NK-92 (cell line): Measurements from ENCODE around the gene ISG20L2.

Source experiments
- DNase-seq: peaks from one replicate; lab custom pipeline; 2025; ENCODE audit not compliant: unreplicated experiment; lab: John Stamatoyannopoulos, UW

ISG20L2 gene

DNA sequence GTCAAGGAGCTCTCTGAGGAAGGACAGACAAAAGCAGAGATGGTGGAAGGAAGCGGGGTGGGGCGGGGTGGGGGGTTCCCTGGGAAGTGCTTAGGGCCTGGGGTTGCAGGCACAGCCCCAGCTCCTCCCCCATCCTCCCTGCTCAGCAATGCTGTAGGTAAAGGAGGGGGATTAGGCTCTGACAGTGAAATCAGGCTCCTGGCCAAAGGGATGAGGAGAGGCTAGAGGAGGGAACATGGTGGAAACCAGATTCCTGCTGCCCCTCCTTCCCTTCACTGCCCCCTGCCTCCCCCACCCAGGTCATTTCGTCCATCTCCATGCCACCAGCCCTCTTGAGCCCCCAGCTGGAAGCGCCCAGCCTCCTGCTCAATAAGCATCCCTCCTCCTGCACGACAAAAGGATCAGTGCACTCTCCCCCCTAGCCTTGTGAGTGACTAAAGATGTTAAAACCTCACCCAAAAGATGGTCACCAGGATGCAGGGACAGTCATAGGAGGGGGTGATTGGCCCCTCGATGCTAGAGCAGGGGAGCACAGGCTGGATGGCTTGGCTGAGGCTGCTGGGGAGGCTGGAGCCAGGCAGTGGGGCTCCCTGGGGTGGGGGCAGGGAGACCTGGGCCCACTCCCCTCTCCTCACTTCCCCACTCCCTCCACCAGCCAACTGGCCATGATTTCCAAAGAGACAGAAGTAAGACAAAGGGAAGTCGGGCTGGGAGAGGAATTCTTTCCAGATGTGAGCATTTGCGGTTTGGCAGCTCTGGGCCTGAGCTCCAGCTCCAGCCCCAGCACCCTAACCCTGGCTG is 20.9 kb downstream of the ISG20L2 start:
- no peak for DNase-seq

- no peak for DNase-seq
Observed at GRCh38 chr1:156706657-156707416, 21.7 kb downstream of the ISG20L2 start.

DNA sequence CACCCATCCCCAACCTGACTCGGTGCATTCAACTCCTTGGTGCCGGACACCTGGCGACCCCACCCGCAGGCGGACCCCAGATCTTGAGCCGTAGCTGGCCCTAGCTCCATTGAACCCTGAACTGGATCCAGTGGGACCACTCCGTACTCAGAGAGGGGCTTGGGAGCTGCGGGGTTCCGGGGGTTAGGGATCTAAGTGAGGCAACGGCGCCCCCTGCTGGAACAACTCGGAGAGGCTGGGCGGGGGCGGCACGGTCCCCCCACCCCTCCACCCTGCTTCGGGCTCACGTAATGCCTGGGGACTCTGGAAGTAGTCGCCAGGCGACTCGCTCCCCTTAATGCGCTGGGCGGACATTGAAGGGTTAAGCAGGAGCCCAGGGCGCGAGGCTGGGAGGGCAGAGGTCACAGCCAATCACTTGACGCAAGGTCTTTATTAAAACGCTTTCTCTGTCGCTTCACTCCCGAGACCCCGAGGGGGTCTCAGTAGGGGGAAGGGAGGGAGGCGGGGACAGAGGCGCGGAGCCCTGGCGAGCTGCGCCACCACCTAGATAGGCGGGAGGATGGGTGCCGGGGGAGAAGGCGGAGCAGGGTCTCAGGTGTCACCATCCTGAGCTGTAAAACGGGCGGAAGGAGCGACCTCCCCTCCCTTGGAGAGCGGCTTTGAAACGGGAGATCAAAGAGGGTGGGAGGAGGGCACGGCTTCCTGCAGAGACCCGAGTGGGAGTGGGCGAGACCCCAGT is 22.5 kb downstream of the ISG20L2 start:
- DNase-seq, result no peak

DNA sequence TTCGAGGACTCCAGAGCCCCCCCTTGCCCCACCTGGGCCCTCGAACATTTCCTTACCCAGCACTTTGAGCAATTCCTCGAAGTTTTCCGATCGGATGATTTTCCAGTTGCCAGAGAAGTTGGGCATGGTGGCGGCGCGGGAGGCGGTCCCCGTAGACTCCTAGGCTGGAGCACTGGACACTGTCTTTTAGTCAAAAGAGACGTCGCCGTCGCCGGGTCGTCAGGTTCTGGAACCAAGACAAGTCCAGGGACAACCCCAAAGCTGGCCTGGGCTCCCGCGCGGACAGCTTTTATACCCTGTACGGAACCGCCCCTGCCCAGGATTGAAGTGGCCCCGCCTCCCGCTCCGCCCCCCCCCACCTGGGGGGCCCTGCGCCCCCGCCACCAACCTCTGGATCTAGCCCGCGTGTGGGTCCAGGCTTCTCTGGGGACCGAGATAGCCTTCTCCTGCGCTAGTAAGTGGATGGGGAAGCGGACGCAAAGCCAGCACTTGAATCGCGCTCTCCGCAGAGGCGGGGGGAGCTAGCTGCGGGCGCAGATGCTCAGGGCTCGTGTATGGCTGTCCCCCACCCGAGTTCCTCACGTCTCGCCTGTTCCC is 23.1 kb downstream of the ISG20L2 start, which contains the start of gene CRABP2:
CRABP2 (minus strand) TSS at position 263 of the 597 bp plus-strand sequence; CDS start at position 126, 137 bp downstream.
- DNase-seq, result no peak

GRCh38 chr1:156704930-156705320 is 23.6 kb downstream of the ISG20L2 start:
- DNase-seq, result no peak

DNA sequence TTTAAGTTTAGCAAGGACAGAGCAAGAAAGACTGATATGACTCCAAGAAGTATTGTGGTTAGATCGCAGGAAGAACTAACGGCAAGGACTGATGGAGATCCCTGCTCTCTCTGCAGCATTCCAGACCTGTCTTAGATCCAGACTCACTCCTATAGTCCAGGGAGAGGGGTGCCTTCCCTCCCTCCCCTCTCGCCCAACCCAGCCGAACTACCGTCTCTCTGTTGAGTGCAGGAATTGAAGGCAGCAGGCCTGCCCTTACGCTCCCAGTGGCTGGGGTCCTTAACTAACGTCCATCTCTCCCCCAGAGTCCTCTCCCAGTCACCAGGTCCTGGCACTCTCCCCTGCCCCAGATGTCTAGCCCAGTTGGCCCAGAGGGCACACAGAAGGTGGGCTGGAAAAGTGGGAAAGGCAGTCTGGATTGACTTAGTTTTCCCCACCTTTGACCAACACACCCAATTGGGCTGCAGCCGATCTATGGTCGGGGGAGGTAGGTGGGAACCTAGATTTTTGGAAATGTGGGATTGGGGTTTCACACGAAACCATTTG is 24.3 kb downstream of the ISG20L2 start:
- no peak for DNase-seq

DNA sequence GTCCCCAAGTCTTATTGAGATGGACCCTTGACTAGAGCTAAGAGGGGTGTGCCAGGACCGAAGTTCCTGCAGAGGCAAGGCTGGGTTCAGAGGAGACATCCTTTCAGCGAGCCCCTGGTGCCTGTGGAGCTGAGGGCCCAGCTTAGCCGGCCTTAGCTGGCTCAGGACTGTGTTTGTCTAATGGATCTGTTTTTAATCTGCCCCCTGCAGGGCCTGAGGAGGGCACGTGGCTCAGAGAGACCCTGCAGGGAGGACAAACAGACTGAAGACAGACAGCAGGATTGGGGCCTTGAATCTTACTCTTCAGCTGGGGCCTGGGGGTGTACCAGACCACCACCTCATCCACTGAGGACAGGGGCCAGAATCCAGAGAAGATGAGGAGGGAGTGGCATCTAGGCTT is 24.8 kb downstream of the ISG20L2 start:
- DNase-seq, result no peak

- DNase-seq, result no peak
Observed at GRCh38 chr1:156703336-156703735, 25.2 kb downstream of the ISG20L2 start.

- DNase-seq, result no peak
Observed at GRCh38 chr1:156700736-156701531, 27.6 kb downstream of the ISG20L2 start.

DNA sequence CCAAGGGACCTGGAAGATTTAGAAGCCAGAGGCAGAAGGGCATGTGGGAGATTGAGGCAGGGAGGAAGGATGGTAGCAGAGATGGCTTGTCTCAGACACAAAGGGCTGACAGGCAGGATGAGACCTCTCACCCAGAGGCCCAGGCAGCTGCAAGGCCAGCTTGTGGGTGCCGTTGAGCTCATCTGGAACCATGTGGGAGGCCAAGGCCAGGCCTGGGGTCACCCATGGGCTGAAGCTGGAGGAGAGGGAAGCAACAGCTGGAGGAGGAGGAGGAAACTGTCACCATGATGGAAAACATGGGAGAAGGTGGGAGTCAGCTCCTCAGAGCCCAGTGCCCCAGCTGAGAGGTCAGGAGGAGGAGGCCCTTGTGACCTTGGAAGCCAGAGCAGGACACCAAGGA is 29.6 kb downstream of the ISG20L2 start:
- DNase-seq, result no peak

DNA sequence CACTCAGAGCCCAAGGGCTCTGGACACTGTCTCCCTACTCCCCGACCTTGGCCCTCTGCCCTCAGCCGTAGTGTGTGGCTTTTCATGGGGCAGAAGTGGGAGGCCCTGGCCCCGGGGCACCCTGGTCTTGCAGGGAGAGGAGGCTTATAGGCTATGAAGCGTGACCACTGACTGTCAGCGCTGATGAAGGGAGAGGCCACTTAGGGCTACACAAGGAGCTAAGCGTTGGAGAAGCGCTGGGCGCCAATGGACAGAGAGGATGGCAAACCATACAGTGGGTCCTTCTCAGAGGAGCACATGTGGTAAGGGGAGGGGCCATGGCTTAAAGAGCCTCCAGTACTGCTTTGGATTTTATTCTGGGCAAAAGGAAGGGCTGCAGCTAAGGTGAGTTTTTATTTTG is 31.1 kb downstream of the ISG20L2 start:
- no peak for DNase-seq

DNA sequence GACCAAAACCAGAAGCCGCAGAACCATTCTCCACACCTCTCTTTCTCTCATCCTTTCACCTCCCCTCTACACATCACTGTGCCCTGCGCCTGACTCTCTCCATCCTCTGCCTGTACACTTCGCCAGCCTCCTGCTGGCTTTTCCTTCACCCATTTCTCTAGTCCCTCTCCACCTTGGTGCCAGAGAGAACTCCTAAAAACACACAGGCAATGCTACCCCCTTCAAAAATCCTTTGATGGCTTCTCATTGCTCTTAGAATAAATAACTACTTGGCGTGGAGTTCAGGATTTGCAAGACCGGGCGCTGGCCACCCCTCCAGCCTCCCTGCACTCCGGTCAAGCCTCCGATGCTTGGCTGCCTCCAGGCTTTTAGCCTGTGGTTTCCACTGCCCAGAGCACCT is 31.8 kb downstream of the ISG20L2 start:
- no peak for DNase-seq

- no peak for DNase-seq
Observed at GRCh38 chr1:156694690-156694962, 33.9 kb downstream of the ISG20L2 start.

DNA sequence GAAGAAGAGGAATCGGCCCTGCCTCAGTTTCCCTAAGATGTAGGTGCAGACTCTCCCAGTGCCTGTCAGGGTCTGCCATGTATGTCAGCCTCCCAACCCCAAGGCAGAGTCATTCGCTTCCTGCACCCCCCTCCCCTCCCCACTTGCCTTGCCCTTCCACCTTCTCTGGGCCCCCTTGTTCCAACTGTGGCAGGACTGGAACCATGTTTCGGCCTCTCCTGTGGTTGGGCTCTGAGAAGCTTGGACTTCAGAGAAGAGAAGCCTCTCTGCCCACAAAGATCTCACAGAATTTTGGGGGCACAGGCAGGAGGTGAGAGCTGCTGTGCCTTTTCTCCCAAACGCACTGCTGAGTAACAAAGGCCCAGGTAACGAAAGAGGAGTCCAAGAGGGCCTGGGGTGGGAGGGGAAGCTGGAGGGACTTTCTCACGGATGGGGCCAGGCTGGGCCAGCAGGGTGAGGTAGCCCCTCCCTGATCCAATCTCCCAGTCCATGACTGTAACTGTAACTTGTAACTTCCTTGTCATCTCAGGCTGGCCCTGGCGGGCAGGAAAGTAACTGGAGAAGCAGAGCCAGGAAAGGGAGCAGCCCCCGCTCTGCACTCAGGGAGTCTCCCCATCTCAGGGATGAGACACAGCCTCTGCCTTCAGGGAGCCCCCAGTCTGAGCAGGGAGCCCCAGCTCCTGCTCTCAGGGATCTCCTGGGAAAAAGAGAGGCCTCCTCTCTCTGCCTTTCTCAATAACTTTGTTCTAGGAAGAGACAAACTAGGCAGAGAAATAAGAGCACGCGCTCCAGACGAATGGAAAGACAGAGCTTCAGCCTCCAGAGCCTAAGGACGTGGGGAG is 34.5 kb downstream of the ISG20L2 start:
- no peak for DNase-seq

- DNase-seq, result no peak
Observed at GRCh38 chr1:156692925-156693847, 35.4 kb downstream of the ISG20L2 start.

- DNase-seq, result no peak
Observed at GRCh38 chr1:156692441-156692924, 36.1 kb downstream of the ISG20L2 start.

GRCh38 chr1:156691665-156692440 is 36.7 kb downstream of the ISG20L2 start:
- DNase-seq, result no peak
